Panc1 (cell line): ENCODE measurements around the gene MSANTD1.

ENCODE experiments used
- CTCF ChIP-seq: fragments of 450-650 bp; IDR thresholded peaks from 2 replicates; pipeline ENCODE4 v1.5.1; 2017; ENCODE audit warnings: mild to moderate bottlenecking
- POLR2AphosphoS5 ChIP-seq: IDR thresholded peaks from 2 replicates; pipeline ENCODE4 v1.6.1; 2012; ENCODE audit warnings: mild to moderate bottlenecking, low read depth, low read length, moderate library complexity
- REST ChIP-seq, 2 experiments: IDR thresholded peaks; 2 replicates each; pipeline ENCODE4 v1.6.1; 2011 to 2012; ENCODE audit warnings: low read depth in 2 of 2, control low read depth in 1 of 2, low read length in 1 of 2, mild to moderate bottlenecking in 1 of 2, moderate library complexity in 1 of 2; ENCODE audit not compliant: insufficient read depth in 1 of 2

DNA sequence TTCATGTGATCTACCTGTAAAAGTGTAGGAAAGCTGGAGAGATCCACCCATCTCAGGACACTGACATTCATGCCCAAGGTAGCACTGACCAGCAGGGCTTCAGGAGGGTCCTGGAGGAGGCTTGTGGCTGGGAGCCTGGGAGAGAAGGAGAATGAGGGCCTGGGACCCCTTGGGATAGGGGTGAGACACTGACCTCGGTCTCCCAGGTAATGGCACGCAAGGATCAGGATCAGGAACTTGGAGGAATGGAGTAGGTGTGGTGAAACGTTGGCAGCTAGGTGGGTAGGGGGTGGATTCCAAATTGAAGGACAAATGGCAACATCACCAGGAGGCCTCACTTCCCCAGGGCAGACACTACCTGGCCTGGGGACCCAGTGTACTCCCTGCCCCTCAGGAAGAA is 31.5 kb downstream of the MSANTD1 start:
- TF ChIP-seq POLR2AphosphoS5 (no peak), CTCF (no peak), REST (IDR thresholded peaks at IDR 0.05; ENCODE audit: insufficient read depth in 1 of 2, low read depth in 2 of 2, low read length in 1 of 2) (no peak)
